ENCODE results near the gene ZNF276.

DNA sequence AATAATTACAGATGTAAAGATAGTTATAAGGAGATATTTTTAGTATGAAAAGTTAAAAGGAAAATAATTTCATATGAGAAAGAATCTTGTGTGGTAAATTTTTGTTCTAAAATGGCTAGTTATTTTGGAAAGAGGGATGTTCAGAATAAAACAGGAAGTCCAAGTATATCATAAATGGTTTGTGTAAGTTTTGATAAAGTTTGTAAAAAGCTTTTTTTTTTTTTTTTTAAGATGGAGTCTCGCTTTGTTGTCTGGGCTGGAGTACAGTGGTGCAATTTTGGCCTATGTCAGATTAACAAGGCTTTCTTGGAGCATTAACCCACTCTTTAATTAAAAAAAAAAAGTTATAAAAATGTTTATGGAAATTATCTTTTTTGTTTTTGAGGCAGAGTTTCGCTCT, 43.1 kb upstream of the ZNF276 start:
- TF ChIP-seq EP300 (IDR thresholded peaks at IDR 0.05), result no peak
- TF ChIP-seq, protein P1, sequence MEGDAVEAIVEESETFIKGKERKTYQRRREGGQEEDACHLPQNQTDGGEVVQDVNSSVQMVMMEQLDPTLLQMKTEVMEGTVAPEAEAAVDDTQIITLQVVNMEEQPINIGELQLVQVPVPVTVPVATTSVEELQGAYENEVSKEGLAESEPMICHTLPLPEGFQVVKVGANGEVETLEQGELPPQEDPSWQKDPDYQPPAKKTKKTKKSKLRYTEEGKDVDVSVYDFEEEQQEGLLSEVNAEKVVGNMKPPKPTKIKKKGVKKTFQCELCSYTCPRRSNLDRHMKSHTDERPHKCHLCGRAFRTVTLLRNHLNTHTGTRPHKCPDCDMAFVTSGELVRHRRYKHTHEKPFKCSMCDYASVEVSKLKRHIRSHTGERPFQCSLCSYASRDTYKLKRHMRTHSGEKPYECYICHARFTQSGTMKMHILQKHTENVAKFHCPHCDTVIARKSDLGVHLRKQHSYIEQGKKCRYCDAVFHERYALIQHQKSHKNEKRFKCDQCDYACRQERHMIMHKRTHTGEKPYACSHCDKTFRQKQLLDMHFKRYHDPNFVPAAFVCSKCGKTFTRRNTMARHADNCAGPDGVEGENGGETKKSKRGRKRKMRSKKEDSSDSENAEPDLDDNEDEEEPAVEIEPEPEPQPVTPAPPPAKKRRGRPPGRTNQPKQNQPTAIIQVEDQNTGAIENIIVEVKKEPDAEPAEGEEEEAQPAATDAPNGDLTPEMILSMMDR (IDR thresholded peaks at IDR 0.05), result no peak
- no peak for TF ChIP-seq POLR2AphosphoS5 (IDR thresholded peaks at IDR 0.05)
- no peak for TF ChIP-seq POLR2A (IDR thresholded peaks at IDR 0.05)

Measured in gastroesophageal sphincter (tissue), 3 donors.